ENCODE measurements around the gene TNK1. TPM values are rescaled to one million over a fixed set of nuclear protein-coding genes. Genes with fewer than 3 reads are reported as not detected.

Gene TNK1
- polyA plus RNA-seq, 1 of the 3 experiments (the other 2 are of a cell fraction), result 0.64 TPM

DNA sequence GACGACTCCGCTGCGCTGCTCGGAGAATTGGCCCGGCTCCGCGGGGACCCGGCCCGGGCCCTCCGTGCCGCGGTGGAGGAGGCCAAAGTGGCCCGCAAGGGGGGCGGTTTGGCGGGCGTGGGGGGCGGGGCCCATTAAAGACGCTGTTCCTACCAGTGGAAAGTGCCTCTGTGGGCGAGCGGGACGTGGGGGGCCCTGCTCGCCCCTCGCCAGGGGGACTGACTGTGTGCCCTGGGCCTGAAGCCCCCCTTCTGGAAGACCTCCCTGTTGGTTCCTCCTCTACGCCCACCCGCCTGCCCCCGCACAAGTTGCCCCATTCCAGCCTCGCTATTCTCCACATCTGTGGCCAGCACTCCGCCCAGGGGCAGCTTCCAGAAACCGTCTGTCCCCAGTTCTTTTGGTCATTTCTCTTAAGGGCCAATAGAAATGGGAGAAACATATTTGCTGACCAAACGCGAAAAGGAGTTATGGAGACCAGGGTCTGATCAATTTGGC is 56.5 kb downstream of the TNK1 start:
- H2AFZ ChIP-seq (ENCODE audit: low read depth), result no peak overlapping the region
- no peak overlapping the region for H3K9ac ChIP-seq
- 86% methylated on average over 9 of the region's 31 CpGs for WGBS (ENCODE audit: low lambda C conversion rate)
- POLR2A ChIA-PET, result interaction anchor here (1.0 to 1.9 kb wide), 3 partner anchors 33 to 81 kb away, joined by 3 to 11 read pairs (median 4); partner anchors contain the start of genes POLR2A and TMEM256
- H3K27ac ChIP-seq (ENCODE audit: low read depth in 2 of 2, low read length in 1 of 2), result no peak overlapping the region
- TF ChIP-seq MEF2A (IDR thresholded peaks at IDR 0.05; ENCODE audit: borderline replicate concordance, low read depth) (no peak), NRF1 (IDR thresholded peaks at IDR 0.05; ENCODE audit: low read depth, low read length) (no peak), RAD21 (IDR thresholded peaks at IDR 0.05; ENCODE audit: low read length) (no peak), YY1 (IDR thresholded peaks at IDR 0.05; ENCODE audit: low read depth) (no peak), RCOR1 (IDR thresholded peaks at IDR 0.05; ENCODE audit: low read length) (no peak), NFIC (IDR thresholded peaks at IDR 0.05; ENCODE audit: borderline replicate concordance) (no peak), TCF12 (IDR thresholded peaks at IDR 0.05) (no peak), EZH2phosphoT487 (IDR thresholded peaks at IDR 0.05; ENCODE audit: borderline replicate concordance, low read depth) (no peak), SIN3A (IDR thresholded peaks at IDR 0.05; ENCODE audit: borderline replicate concordance, low read depth, low read length) (no peak), EP300 (IDR thresholded peaks at IDR 0.05; ENCODE audit: borderline replicate concordance in 1 of 2, low read depth in 1 of 2, low read length in 1 of 2) (no peak), SMC3 (IDR thresholded peaks at IDR 0.05; ENCODE audit: low read depth, low read length) (no peak), RFX5 (IDR thresholded peaks at IDR 0.05; ENCODE audit: low read length) (no peak)
- TF ChIP-seq, protein P1, sequence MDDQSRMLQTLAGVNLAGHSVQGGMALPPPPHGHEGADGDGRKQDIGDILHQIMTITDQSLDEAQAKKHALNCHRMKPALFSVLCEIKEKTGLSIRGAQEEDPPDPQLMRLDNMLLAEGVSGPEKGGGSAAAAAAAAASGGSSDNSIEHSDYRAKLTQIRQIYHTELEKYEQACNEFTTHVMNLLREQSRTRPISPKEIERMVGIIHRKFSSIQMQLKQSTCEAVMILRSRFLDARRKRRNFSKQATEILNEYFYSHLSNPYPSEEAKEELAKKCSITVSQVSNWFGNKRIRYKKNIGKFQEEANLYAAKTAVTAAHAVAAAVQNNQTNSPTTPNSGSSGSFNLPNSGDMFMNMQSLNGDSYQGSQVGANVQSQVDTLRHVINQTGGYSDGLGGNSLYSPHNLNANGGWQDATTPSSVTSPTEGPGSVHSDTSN (IDR thresholded peaks at IDR 0.05), result no peak
- H3K4me1 ChIP-seq (ENCODE audit: control insufficient read depth in 1 of 2, insufficient read depth in 2 of 2, low read depth in 1 of 2, low read length in 1 of 2), result peaks cover 0 to 27% of the 10 kb centered on the region in 2 experiments; a peak in 1 of 4 replicates
- H4K20me1 ChIP-seq (ENCODE audit: insufficient read depth), result no peaks in the 10 kb centered on the region
- no peaks in the 10 kb centered on the region for H3K9me2 ChIP-seq
- no peak for DNase-seq
- H3K9me3 ChIP-seq, result no peaks in the 10 kb centered on the region
- H3K4me2 ChIP-seq, result no peak overlapping the region
- peaks cover 0 to 4% of the 10 kb centered on the region in 2 experiments for H3K36me3 ChIP-seq (replicated peaks in 1 of 2; ENCODE audit: control insufficient read depth in 1 of 2, insufficient read depth in 2 of 2, low read length in 1 of 2)
- peaks cover 7% of the 10 kb centered on the region; the same call in 1 of the 2 replicates for H3K79me2 ChIP-seq (ENCODE audit: insufficient read depth)
- CTCF ChIA-PET, result interaction anchor here (0.8 to 3.9 kb wide), 29 partner anchors 9 to 622 kb away, joined by 3 to 27 read pairs (median 6); partner anchors contain the start of genes CHRNB1, NLGN2, POLR2A and SENP3
- peak overlapping the region in 1 of 2 experiments; percentile 14; a peak in 1 of 4 replicates for H3K4me3 ChIP-seq (ENCODE audit: low read depth in 2 of 2, low read length in 1 of 2)
- H3F3A ChIP-seq (replicated peaks; ENCODE audit: insufficient read depth), result peaks cover 14% of the 10 kb centered on the region
- H3K27me3 ChIP-seq (ENCODE audit: insufficient read depth), result no peaks in the 10 kb centered on the region

- ChIA-PET CTCF (interaction anchor here (0.9 to 3.9 kb wide), 12 partner anchors 10 to 123 kb away, joined by 3 to 27 read pairs (median 7); partner anchors contain the start of genes NLGN2, POLR2A, SENP3 and TMEM95), POLR2A (interaction anchor here (1.9 kb wide), 1 partner anchor 46 kb away, joined by 11 read pairs; the partner anchor contains the start of gene POLR2A)
- 93% methylated on average over 48 of the region's 48 CpGs for WGBS (ENCODE audit: low lambda C conversion rate)
- no peak for TF ChIP-seq RAD21 (IDR thresholded peaks at IDR 0.05; ENCODE audit: low read length)
- TF ChIP-seq GATA2 (CRISPR knock-in tag; IDR thresholded peaks at IDR 0.05), result no peak
- TF ChIP-seq MEF2A (IDR thresholded peaks at IDR 0.05; ENCODE audit: borderline replicate concordance, low read depth), result no peak
- TF ChIP-seq CHD2 (IDR thresholded peaks at IDR 0.05; ENCODE audit: low read length, partially characterized antibody), result no peak
- no peak for TF ChIP-seq NFIC (IDR thresholded peaks at IDR 0.05; ENCODE audit: borderline replicate concordance)
- TF ChIP-seq JUND (IDR thresholded peaks at IDR 0.05), result no peak
- no peak for TF ChIP-seq FOSL2 (IDR thresholded peaks at IDR 0.05; ENCODE audit: borderline replicate concordance, low read depth)
- TF ChIP-seq MXI1 (IDR thresholded peaks at IDR 0.05; ENCODE audit: low read depth, low read length), result no peak
- TF ChIP-seq, protein P2, sequence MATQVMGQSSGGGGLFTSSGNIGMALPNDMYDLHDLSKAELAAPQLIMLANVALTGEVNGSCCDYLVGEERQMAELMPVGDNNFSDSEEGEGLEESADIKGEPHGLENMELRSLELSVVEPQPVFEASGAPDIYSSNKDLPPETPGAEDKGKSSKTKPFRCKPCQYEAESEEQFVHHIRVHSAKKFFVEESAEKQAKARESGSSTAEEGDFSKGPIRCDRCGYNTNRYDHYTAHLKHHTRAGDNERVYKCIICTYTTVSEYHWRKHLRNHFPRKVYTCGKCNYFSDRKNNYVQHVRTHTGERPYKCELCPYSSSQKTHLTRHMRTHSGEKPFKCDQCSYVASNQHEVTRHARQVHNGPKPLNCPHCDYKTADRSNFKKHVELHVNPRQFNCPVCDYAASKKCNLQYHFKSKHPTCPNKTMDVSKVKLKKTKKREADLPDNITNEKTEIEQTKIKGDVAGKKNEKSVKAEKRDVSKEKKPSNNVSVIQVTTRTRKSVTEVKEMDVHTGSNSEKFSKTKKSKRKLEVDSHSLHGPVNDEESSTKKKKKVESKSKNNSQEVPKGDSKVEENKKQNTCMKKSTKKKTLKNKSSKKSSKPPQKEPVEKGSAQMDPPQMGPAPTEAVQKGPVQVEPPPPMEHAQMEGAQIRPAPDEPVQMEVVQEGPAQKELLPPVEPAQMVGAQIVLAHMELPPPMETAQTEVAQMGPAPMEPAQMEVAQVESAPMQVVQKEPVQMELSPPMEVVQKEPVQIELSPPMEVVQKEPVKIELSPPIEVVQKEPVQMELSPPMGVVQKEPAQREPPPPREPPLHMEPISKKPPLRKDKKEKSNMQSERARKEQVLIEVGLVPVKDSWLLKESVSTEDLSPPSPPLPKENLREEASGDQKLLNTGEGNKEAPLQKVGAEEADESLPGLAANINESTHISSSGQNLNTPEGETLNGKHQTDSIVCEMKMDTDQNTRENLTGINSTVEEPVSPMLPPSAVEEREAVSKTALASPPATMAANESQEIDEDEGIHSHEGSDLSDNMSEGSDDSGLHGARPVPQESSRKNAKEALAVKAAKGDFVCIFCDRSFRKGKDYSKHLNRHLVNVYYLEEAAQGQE (IDR thresholded peaks at IDR 0.05; ENCODE audit: low read depth, low read length), result no peak
- no peak for TF ChIP-seq GABPA (IDR thresholded peaks at IDR 0.05; ENCODE audit: low read depth)
- no peak for TF ChIP-seq ELF1 (IDR thresholded peaks at IDR 0.05)
- no peak for TF ChIP-seq POLR2AphosphoS5 (IDR thresholded peaks at IDR 0.05; ENCODE audit: low read depth, low read length)
- TF ChIP-seq FOXM1 (IDR thresholded peaks at IDR 0.05; ENCODE audit: low read depth), result no peak
- TF ChIP-seq FOXJ3 (CRISPR knock-in tag; IDR thresholded peaks at IDR 0.05), result no peak
These were observed 57.2 kb downstream of the TNK1 start for GRCh38 chr17:7437950-7438614.

More at GRCh38 chr17:7437950-7438614, 57.2 kb downstream of the TNK1 start:
- no peaks in the 10 kb centered on the region for H3K9me3 ChIP-seq
- H3K27me3 ChIP-seq (ENCODE audit: insufficient read depth), result no peaks in the 10 kb centered on the region
- no peak overlapping the region for H2AFZ ChIP-seq (ENCODE audit: low read depth)
- no peak for DNase-seq
- H3K4me2 ChIP-seq, result no peak overlapping the region
- H3K9me2 ChIP-seq, result no peaks in the 10 kb centered on the region
- peaks cover 0 to 4% of the 10 kb centered on the region in 2 experiments for H3K36me3 ChIP-seq (replicated peaks in 1 of 2; ENCODE audit: control insufficient read depth in 1 of 2, insufficient read depth in 2 of 2, low read length in 1 of 2)
- no peak overlapping the region for H3K4me3 ChIP-seq (ENCODE audit: low read depth in 2 of 2, low read length in 1 of 2)
- H4K20me1 ChIP-seq (ENCODE audit: insufficient read depth), result no peaks in the 10 kb centered on the region
- H3K4me1 ChIP-seq (ENCODE audit: control insufficient read depth in 1 of 2, insufficient read depth in 2 of 2, low read depth in 1 of 2, low read length in 1 of 2), result peaks cover 0 to 27% of the 10 kb centered on the region in 2 experiments; a peak in 1 of 4 replicates
- H3K9ac ChIP-seq, result no peak overlapping the region
- peaks cover 7% of the 10 kb centered on the region; the same call in 1 of the 2 replicates for H3K79me2 ChIP-seq (ENCODE audit: insufficient read depth)
- no peak overlapping the region; a peak in 1 of 4 replicates for H3K27ac ChIP-seq (ENCODE audit: low read depth in 2 of 2, low read length in 1 of 2)
- H3F3A ChIP-seq (replicated peaks; ENCODE audit: insufficient read depth), result peaks cover 14% of the 10 kb centered on the region
